Activated CD4-positive, alpha-beta memory T cell treated with anti-CD3 and anti-CD28 coated beads for 36 hours (primary cell): ENCODE data around the gene OR6F1. TPM values are rescaled to one million over a fixed set of nuclear protein-coding genes. Genes with fewer than 3 reads are reported as not detected.
"Not testable (repeated sequence)": the region's sequence is repeated elsewhere in the genome, so short reads cannot be mapped to it uniquely, and the experiment has no call there.

ENCODE experiments used
- CTCF ChIA-PET: fragments of 350-600 bp; sonication (Branson Sonifier 250); formaldehyde crosslinking; loops from one replicate; lab custom pipeline; 2021; ENCODE audit warnings: antibody characterized with exemption, inconsistent platforms; lab: Charles Lee
- POLR2A ChIA-PET: fragments of 350-600 bp; sonication (Branson Sonifier 250); formaldehyde crosslinking; loops from one replicate; lab custom pipeline; 2021; ENCODE audit warnings: antibody characterized with exemption; lab: Charles Lee
- DNase-seq: peaks from one replicate; pipeline ENCODE4 v3.0.0-alpha.2; 2020
- H3K27ac Mint-ChIP-seq: one replicate; pipeline ENCODE4 v1.8.0; 2021; ENCODE audit warnings: mixed read lengths
- H3K27me3 Mint-ChIP-seq: one replicate; pipeline ENCODE4 v1.8.0; 2021; ENCODE audit warnings: mixed read lengths
- H3K36me3 Mint-ChIP-seq: one replicate; pipeline ENCODE4 v1.8.0; 2021; ENCODE audit warnings: mixed read lengths
- H3K4me1 Mint-ChIP-seq: one replicate; pipeline ENCODE4 v1.8.0; 2021; ENCODE audit warnings: low read depth, mixed read lengths
- H3K4me3 Mint-ChIP-seq: one replicate; pipeline ENCODE4 v1.8.0; 2021; ENCODE audit warnings: mild to moderate bottlenecking, mixed read lengths
- H3K9me3 Mint-ChIP-seq: one replicate; pipeline ENCODE4 v1.8.0; 2021; ENCODE audit warnings: mixed read lengths
- intact Hi-C: fragments of 100-400 bp; cut with micrococcal nuclease; formaldehyde crosslinking; loops from one replicate; pipeline ENCODE4 v1.15.1; 2023
- total RNA-seq, 2 experiments: library from RNA; stranded (reverse); gene quantifications; one replicate each; pipeline ENCODE4 v1.2.3, GENCODE V29; 2021

Gene OR6F1
- not detected for total RNA-seq

GRCh38 chr1:247716546-247716945 is at the start of gene OR6F1:
OR6F1 (minus strand) TSS chr1:247716646; CDS start chr1:247712755, 3,891 bp downstream.
- no peak within 1 kb of the TSS for H3K4me3 Mint-ChIP-seq
- no peaks in the 10 kb centered on the region for H3K27me3 Mint-ChIP-seq
- ChIA-PET CTCF (no interaction called here), POLR2A (no interaction called here)
- no peaks in the 10 kb centered on the region for H3K36me3 Mint-ChIP-seq
- intact Hi-C loops = no loop called here
- H3K27ac Mint-ChIP-seq = no peak within 1 kb of the TSS
- DNase-seq = no peak
- peaks cover 4% of the 10 kb centered on the region for H3K9me3 Mint-ChIP-seq
- no peaks in the 10 kb centered on the region for H3K4me1 Mint-ChIP-seq

- CTCF ChIA-PET = no interaction called here
- Mint-ChIP-seq H3K27ac (no peak within 1 kb of the TSS), H3K4me3 (no peak within 1 kb of the TSS), H3K4me1 (no peaks in the 10 kb centered on the region), H3K27me3 (no peaks in the 10 kb centered on the region), H3K9me3 (no peaks in the 10 kb centered on the region), H3K36me3 (no peaks in the 10 kb centered on the region)
- intact Hi-C loops = no loop called here
- POLR2A ChIA-PET = no interaction called here
- no peak for DNase-seq
Observed at GRCh38 chr1:247760456-247760855, 44.0 kb upstream of the OR6F1 start, which contains the start of gene OR1C1. OR1C1 (minus strand) TSS chr1:247760556; CDS start chr1:247758406, 2,150 bp downstream.

GRCh38 chr1:247754311-247754710 is 37.9 kb upstream of the OR6F1 start:
- H3K27me3 Mint-ChIP-seq, H3K4me3 Mint-ChIP-seq, H3K27ac Mint-ChIP-seq, intact Hi-C loops, DNase-seq, POLR2A ChIA-PET, H3K4me1 Mint-ChIP-seq, CTCF ChIA-PET, H3K36me3 Mint-ChIP-seq: not testable (repeated sequence)
- peaks cover 14% of the 10 kb centered on the region for H3K9me3 Mint-ChIP-seq

- intact Hi-C loops = no loop called here
- ChIA-PET CTCF (no interaction called here), POLR2A (no interaction called here)
- Mint-ChIP-seq H3K4me1 (no peaks in the 10 kb centered on the region), H3K9me3 (peaks cover 14% of the 10 kb centered on the region), H3K27ac (no peak overlapping the region), H3K4me3 (no peak overlapping the region), H3K36me3 (no peaks in the 10 kb centered on the region), H3K27me3 (no peaks in the 10 kb centered on the region)
- no peak for DNase-seq
Observed at GRCh38 chr1:247749870-247750269, 33.4 kb upstream of the OR6F1 start.

GRCh38 chr1:247748041-247748440 is 31.6 kb upstream of the OR6F1 start, which contains the start of gene OR14A2:
OR14A2 (minus strand) TSS chr1:247748141.
- H3K4me1 Mint-ChIP-seq = no peaks in the 10 kb centered on the region
- POLR2A ChIA-PET = no interaction called here
- H3K4me3 Mint-ChIP-seq = no peak within 1 kb of the TSS
- intact Hi-C loops = no loop called here
- H3K27ac Mint-ChIP-seq = no peak within 1 kb of the TSS
- no peaks in the 10 kb centered on the region for H3K36me3 Mint-ChIP-seq
- DNase-seq = no peak
- CTCF ChIA-PET = no interaction called here
- peaks cover 1% of the 10 kb centered on the region for H3K27me3 Mint-ChIP-seq
- peaks cover 14% of the 10 kb centered on the region for H3K9me3 Mint-ChIP-seq

- DNase-seq = no peak
- Mint-ChIP-seq H3K4me1 (no peaks in the 10 kb centered on the region), H3K27me3 (peaks cover 2% of the 10 kb centered on the region), H3K36me3 (no peaks in the 10 kb centered on the region), H3K27ac (no peak overlapping the region), H3K9me3 (peaks cover 14% of the 10 kb centered on the region), H3K4me3 (no peak overlapping the region)
- ChIA-PET CTCF (no interaction called here), POLR2A (no interaction called here)
- intact Hi-C loops = no loop called here
Observed at GRCh38 chr1:247747616-247748015, 31.2 kb upstream of the OR6F1 start.

- intact Hi-C loops = no loop called here
- ChIA-PET CTCF (no interaction called here), POLR2A (no interaction called here)
- Mint-ChIP-seq H3K9me3 (peaks cover 14% of the 10 kb centered on the region), H3K27ac (no peak overlapping the region), H3K36me3 (no peaks in the 10 kb centered on the region), H3K4me3 (no peak overlapping the region), H3K4me1 (no peaks in the 10 kb centered on the region), H3K27me3 (peaks cover 2% of the 10 kb centered on the region)
- DNase-seq = no peak
Observed at GRCh38 chr1:247746391-247746935, 30.0 kb upstream of the OR6F1 start.

- CTCF ChIA-PET = interaction anchor here (0.9 kb wide), 1 partner anchor 19 kb away, joined by 3 read pairs; no protein-coding TSS in a partner anchor
- H3K36me3 Mint-ChIP-seq, H3K4me1 Mint-ChIP-seq, H3K27me3 Mint-ChIP-seq, H3K9me3 Mint-ChIP-seq, POLR2A ChIA-PET, intact Hi-C loops, DNase-seq, H3K4me3 Mint-ChIP-seq, H3K27ac Mint-ChIP-seq: not testable (repeated sequence)
Observed at GRCh38 chr1:247742215-247742760, 25.8 kb upstream of the OR6F1 start.

GRCh38 chr1:247741756-247742155 is 25.3 kb upstream of the OR6F1 start:
- H3K9me3 Mint-ChIP-seq = no peaks in the 10 kb centered on the region
- ChIA-PET CTCF (interaction anchor here (0.9 kb wide), 1 partner anchor 18 kb away, joined by 3 read pairs; no protein-coding TSS in a partner anchor), POLR2A (no interaction called here)
- DNase-seq = no peak
- no peaks in the 10 kb centered on the region for H3K4me1 Mint-ChIP-seq
- intact Hi-C loops = no loop called here
- no peak overlapping the region for H3K27ac Mint-ChIP-seq
- H3K36me3 Mint-ChIP-seq = no peaks in the 10 kb centered on the region
- peaks cover 2% of the 10 kb centered on the region for H3K27me3 Mint-ChIP-seq
- no peak overlapping the region for H3K4me3 Mint-ChIP-seq

GRCh38 chr1:247740721-247741120 is 24.3 kb upstream of the OR6F1 start:
- H3K27ac Mint-ChIP-seq = no peak overlapping the region
- no peak for DNase-seq
- H3K4me3 Mint-ChIP-seq = no peak overlapping the region
- H3K9me3 Mint-ChIP-seq = no peaks in the 10 kb centered on the region
- H3K36me3 Mint-ChIP-seq = no peaks in the 10 kb centered on the region
- POLR2A ChIA-PET = no interaction called here
- intact Hi-C loops = no loop called here
- CTCF ChIA-PET = no interaction called here
- H3K4me1 Mint-ChIP-seq = no peaks in the 10 kb centered on the region
- peaks cover 2% of the 10 kb centered on the region for H3K27me3 Mint-ChIP-seq

GRCh38 chr1:247738315-247738714 is 21.9 kb upstream of the OR6F1 start, which contains the start of gene OR14K1:
OR14K1 (plus strand) TSS chr1:247738615; CDS start chr1:247738615, 0 bp downstream.
- intact Hi-C loops = no loop called here
- no peaks in the 10 kb centered on the region for H3K36me3 Mint-ChIP-seq

GRCh38 chr1:247721222-247721621 is 4.8 kb upstream of the OR6F1 start:
- intact Hi-C loops = no loop called here
- no peak overlapping the region for H3K27ac Mint-ChIP-seq
- H3K4me3 Mint-ChIP-seq = no peak overlapping the region

More at GRCh38 chr1:247738315-247738714, 21.9 kb upstream of the OR6F1 start, which contains the start of gene OR14K1:
- Mint-ChIP-seq H3K9me3 (no peaks in the 10 kb centered on the region), H3K4me1 (no peaks in the 10 kb centered on the region), H3K27ac (no peak within 1 kb of the TSS), H3K4me3 (no peak within 1 kb of the TSS), H3K27me3 (peaks cover 2% of the 10 kb centered on the region)
- ChIA-PET POLR2A (no interaction called here), CTCF (no interaction called here)
- DNase-seq = no peak

GRCh38 chr1:247713753-247714152 is 2.7 kb downstream of the OR6F1 start:
- DNase-seq = no peak
- H3K4me1 Mint-ChIP-seq = no peaks in the 10 kb centered on the region
- no peaks in the 10 kb centered on the region for H3K27me3 Mint-ChIP-seq
- no peak overlapping the region for H3K4me3 Mint-ChIP-seq
- no peaks in the 10 kb centered on the region for H3K36me3 Mint-ChIP-seq
- CTCF ChIA-PET = no interaction called here
- H3K27ac Mint-ChIP-seq = no peak overlapping the region
- intact Hi-C loops = no loop called here
- POLR2A ChIA-PET = no interaction called here
- no peaks in the 10 kb centered on the region for H3K9me3 Mint-ChIP-seq

More at GRCh38 chr1:247721222-247721621, 4.8 kb upstream of the OR6F1 start:
- no peak for DNase-seq
- Mint-ChIP-seq H3K36me3 (no peaks in the 10 kb centered on the region), H3K4me1 (no peaks in the 10 kb centered on the region), H3K9me3 (peaks cover 9% of the 10 kb centered on the region), H3K27me3 (no peaks in the 10 kb centered on the region)
- POLR2A ChIA-PET = no interaction called here
- CTCF ChIA-PET = no interaction called here
